ENCODE measurements around the gene CD19.

DNA sequence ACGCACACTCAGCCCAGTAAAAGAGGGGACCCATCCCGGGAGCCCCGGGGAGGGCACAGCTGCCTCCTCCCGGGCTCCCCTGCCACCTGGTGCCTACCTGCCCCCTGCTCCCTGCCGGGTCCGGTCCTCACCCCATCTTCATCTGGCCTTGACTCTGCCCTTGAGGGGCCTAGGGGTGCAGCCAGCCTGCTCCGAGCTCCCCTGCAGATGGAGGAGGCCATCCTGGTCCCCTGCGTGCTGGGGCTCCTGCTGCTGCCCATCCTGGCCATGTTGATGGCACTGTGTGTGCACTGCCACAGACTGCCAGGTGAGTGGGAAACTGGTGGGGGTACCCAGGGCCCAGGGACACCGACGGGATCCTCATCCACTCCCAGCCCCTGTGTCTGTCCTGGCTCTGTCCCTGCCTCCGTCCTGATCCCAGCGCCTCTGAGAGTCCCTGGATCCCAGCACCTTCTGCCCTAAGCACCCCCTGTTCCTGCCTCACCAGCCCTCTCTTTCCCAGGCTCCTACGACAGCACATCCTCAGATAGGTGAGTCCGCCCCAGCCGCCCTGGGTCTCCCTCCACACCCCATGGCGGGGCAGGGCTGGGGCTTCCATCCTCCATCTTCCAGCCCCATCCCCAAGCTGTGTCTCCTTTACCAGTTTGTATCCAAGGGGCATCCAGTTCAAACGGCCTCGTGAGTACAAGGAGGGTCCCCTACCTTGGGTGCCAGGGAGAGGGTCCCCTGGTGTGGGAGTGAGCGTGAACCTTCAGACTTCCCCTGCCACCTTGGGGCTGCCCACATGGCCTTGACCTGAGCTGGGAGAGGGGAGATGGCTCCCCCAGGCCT is 53.7 kb downstream of the CD19 start:
- TF ChIP-seq CTCF (IDR thresholded peaks at IDR 0.05), result no peak
- TF ChIP-seq POLR2A (IDR thresholded peaks at IDR 0.05), result no peak
